IMR-90 (cell line): ENCODE measurements around the gene FAM3D. TPM values are rescaled to one million over a fixed set of nuclear protein-coding genes. Genes with fewer than 3 reads are reported as not detected.

Experiments
- ATAC-seq: fragments of 200-7000 bp; cut with Tn5 transposase; 2 replicates; pipeline ENCODE4 v1.9.1; 2020; ENCODE audit warnings: low read depth, mild to moderate bottlenecking, moderate library complexity
- BruUV-seq: library from RNA; stranded (reverse); fragments of 400-500 nt; replicated peaks from 2 replicates; lab custom pipeline; 2021; lab: Mats Ljungman, UMichigan
- CTCF ChIA-PET: fragments of 300-600 bp; formaldehyde crosslinking; extraction: SDS; loops from one replicate; lab custom pipeline; 2021; ENCODE audit warnings: antibody characterized with exemption; lab: Yijun Ruan, JAX
- POLR2A ChIA-PET: fragments of 300-600 bp; sonication (Branson Sonifier 250); formaldehyde crosslinking; loops from one replicate; lab custom pipeline; 2022; ENCODE audit warnings: antibody characterized with exemption; ENCODE audit not compliant: unreplicated experiment; lab: Charles Lee
- DNase-seq: peaks from one replicate; pipeline ENCODE4 v3.0.0; 2013
- H2AFZ ChIP-seq: replicated peaks from 2 replicates; pipeline ENCODE3; 2013; ENCODE audit warnings: low read length, mild to moderate bottlenecking; ENCODE audit not compliant: poor library complexity
- H2AK5ac ChIP-seq: 2 replicates; pipeline ENCODE4 v1.6.1; 2013; ENCODE audit warnings: low read depth, low read length, inconsistent platforms
- H2AK9ac ChIP-seq: replicated peaks from 2 replicates; pipeline ENCODE3; 2013; ENCODE audit warnings: mild to moderate bottlenecking, low read depth, low read length, moderate library complexity; ENCODE audit not compliant: poor library complexity
- H2BK120ac ChIP-seq: 2 replicates; pipeline ENCODE4 v1.6.1; 2013; ENCODE audit warnings: low read depth, low read length, inconsistent platforms
- H2BK15ac ChIP-seq: 3 replicates; pipeline ENCODE4 v1.6.1; 2013; ENCODE audit warnings: low read depth, low read length, inconsistent platforms
- H2BK20ac ChIP-seq: 2 replicates; pipeline ENCODE4 v1.6.1; 2013; ENCODE audit warnings: low read depth, mild to moderate bottlenecking, inconsistent platforms, low read length, moderate library complexity
- H2BK5ac ChIP-seq: 2 replicates; pipeline ENCODE4 v1.6.1; 2013; ENCODE audit warnings: mild to moderate bottlenecking, low read depth, low read length, inconsistent platforms; ENCODE audit not compliant: poor library complexity, severe bottlenecking
- H3K14ac ChIP-seq: replicated peaks from 2 replicates; pipeline ENCODE4 v1.6.1; 2013; ENCODE audit warnings: low read depth, low read length, inconsistent platforms
- H3K18ac ChIP-seq: 2 replicates; pipeline ENCODE4 v1.6.1; 2013; ENCODE audit warnings: low read depth, low read length, control low read depth
- H3K23ac ChIP-seq: 2 replicates; pipeline ENCODE4 v1.6.1; 2013; ENCODE audit warnings: low read depth, low read length, inconsistent platforms
- H3K27ac ChIP-seq: 2 replicates; pipeline ENCODE4 v1.5.1; 2013; ENCODE audit warnings: mild to moderate bottlenecking, control low read depth, low read length; ENCODE audit not compliant: insufficient read depth
- H3K27me3 ChIP-seq: 2 replicates; pipeline ENCODE4 v1.6.1; 2013; ENCODE audit warnings: low read length; ENCODE audit not compliant: control insufficient read depth, insufficient read depth
- H3K36me3 ChIP-seq: 2 replicates; pipeline ENCODE4 v1.6.1; 2013; ENCODE audit warnings: low read length, mixed read lengths; ENCODE audit not compliant: control insufficient read depth, insufficient read depth
- H3K4ac ChIP-seq: 2 replicates; pipeline ENCODE4 v1.6.1; 2013; ENCODE audit warnings: low read depth, low read length, inconsistent platforms
- H3K4me1 ChIP-seq: 2 replicates; pipeline ENCODE4 v1.6.1; 2013; ENCODE audit warnings: low read length, mixed read lengths; ENCODE audit not compliant: control insufficient read depth, insufficient read depth
- H3K4me2 ChIP-seq: 2 replicates; pipeline ENCODE4 v1.6.1; 2013; ENCODE audit warnings: low read depth, mild to moderate bottlenecking, control low read depth, low read length, moderate library complexity
- H3K4me3 ChIP-seq: 2 replicates; pipeline ENCODE4 v1.5.1; 2013; ENCODE audit warnings: low read depth, mild to moderate bottlenecking, control low read depth, low read length, moderate library complexity; ENCODE audit not compliant: insufficient read depth
- H3K56ac ChIP-seq: 2 replicates; pipeline ENCODE4 v1.6.1; 2013; ENCODE audit warnings: low read length, inconsistent platforms; ENCODE audit not compliant: insufficient read depth; ENCODE audit errors: extremely low read depth
- H3K79me1 ChIP-seq, 2 experiments: 2 replicates each; pipeline ENCODE4 v1.6.1; 2013; ENCODE audit warnings: low read length in 2 of 2, inconsistent platforms in 1 of 2, low read depth in 1 of 2
- H3K9ac ChIP-seq: 2 replicates; pipeline ENCODE4 v1.6.1; 2013; ENCODE audit warnings: low read depth, low read length, control low read depth
- H3K9me1 ChIP-seq: 2 replicates; pipeline ENCODE4 v1.6.1; 2013; ENCODE audit warnings: low read length, inconsistent platforms; ENCODE audit not compliant: insufficient read depth
- H3K9me3 ChIP-seq: 2 replicates; pipeline ENCODE4 v1.6.1; 2013; ENCODE audit warnings: low read length; ENCODE audit not compliant: control insufficient read depth, insufficient read depth
- H4K20me1 ChIP-seq: 2 replicates; pipeline ENCODE4 v1.6.1; 2013; ENCODE audit warnings: low read length, inconsistent platforms; ENCODE audit not compliant: insufficient read depth
- H4K5ac ChIP-seq: 2 replicates; pipeline ENCODE4 v1.6.1; 2013; ENCODE audit warnings: mild to moderate bottlenecking, low read depth, low read length, control low read depth
- H4K8ac ChIP-seq, 2 experiments: 2 replicates each; pipeline ENCODE4 v1.6.1; 2013; ENCODE audit warnings: low read depth in 2 of 2, low read length in 2 of 2, control low read depth in 1 of 2, inconsistent platforms in 1 of 2
- H4K91ac ChIP-seq: 2 replicates; pipeline ENCODE4 v1.6.1; 2013; ENCODE audit warnings: low read depth, low read length, inconsistent platforms; ENCODE audit not compliant: insufficient read depth
- BHLHE40 ChIP-seq: fragments of 150-350 bp; IDR thresholded peaks from 2 replicates; pipeline ENCODE4 v1.6.1; 2016; ENCODE audit warnings: mild to moderate bottlenecking, low read depth, low read length
- CEBPB ChIP-seq: IDR thresholded peaks from 2 replicates; pipeline ENCODE4 v1.6.1; 2012; ENCODE audit warnings: low read depth, low read length, improper control_type of control experiment
- CHD1 ChIP-seq: IDR thresholded peaks from 2 replicates; pipeline ENCODE4 v1.6.1; 2012; ENCODE audit warnings: low read depth, low read length, improper control_type of control experiment
- CTCF ChIP-seq: conservative IDR thresholded peaks from 2 replicates; pipeline ENCODE4 v1.5.1; 2012; ENCODE audit warnings: mild to moderate bottlenecking, low read depth, low read length, improper control_type of control experiment
- ELK1 ChIP-seq: fragments of 150-350 bp; IDR thresholded peaks from 2 replicates; pipeline ENCODE4 v1.6.1; 2016; ENCODE audit warnings: low read depth, mild to moderate bottlenecking, low read length, moderate library complexity, borderline replicate concordance
- FOS ChIP-seq: fragments of 150-350 bp; IDR thresholded peaks from 2 replicates; pipeline ENCODE4 v1.6.1; 2016; ENCODE audit warnings: low read depth, low read length
- MAFK ChIP-seq: IDR thresholded peaks from 2 replicates; pipeline ENCODE4 v1.6.1; 2012; ENCODE audit warnings: low read depth, low read length, improper control_type of control experiment
- MAZ ChIP-seq: IDR thresholded peaks from 2 replicates; pipeline ENCODE4 v1.6.1; 2012; ENCODE audit warnings: low read depth, mild to moderate bottlenecking, low read length, improper control_type of control experiment, moderate library complexity, borderline replicate concordance
- MXI1 ChIP-seq: IDR thresholded peaks from 2 replicates; pipeline ENCODE4 v1.6.1; 2012; ENCODE audit warnings: low read depth, mild to moderate bottlenecking, low read length, moderate library complexity, borderline replicate concordance
- NFE2L2 ChIP-seq: fragments of 150-350 bp; IDR thresholded peaks from 2 replicates; pipeline ENCODE4 v1.6.1; 2016; ENCODE audit warnings: low read depth, mild to moderate bottlenecking, low read length
- POLR2A ChIP-seq: IDR thresholded peaks from 2 replicates; pipeline ENCODE4 v1.6.1; 2012; ENCODE audit warnings: mild to moderate bottlenecking, low read depth, low read length
- RAD21 ChIP-seq: IDR thresholded peaks from 2 replicates; pipeline ENCODE4 v1.6.1; 2012; ENCODE audit warnings: low read length, improper control_type of control experiment
- RCOR1 ChIP-seq: IDR thresholded peaks from 2 replicates; pipeline ENCODE4 v1.6.1; 2012; ENCODE audit warnings: mild to moderate bottlenecking, low read length, improper control_type of control experiment; ENCODE audit not compliant: insufficient replicate concordance
- RFX5 ChIP-seq: IDR thresholded peaks from 2 replicates; pipeline ENCODE4 v1.8.0; 2012; ENCODE audit warnings: low read depth, mild to moderate bottlenecking, low read length, moderate library complexity
- SMC3 ChIP-seq: fragments of 150-350 bp; IDR thresholded peaks from 2 replicates; pipeline ENCODE4 v1.6.1; 2016; ENCODE audit warnings: low read depth, mild to moderate bottlenecking, antibody characterized with exemption, low read length, moderate library complexity
- USF2 ChIP-seq: fragments of 150-350 bp; IDR thresholded peaks from 2 replicates; pipeline ENCODE4 v1.6.1; 2017; ENCODE audit warnings: mild to moderate bottlenecking, antibody characterized with exemption, low read length, low read depth
- WGBS, 2 experiments: methylation state at CpG; one replicate each; pipeline versions ENCODE4 v1.1.5 to v1.1.7; 2013; ENCODE audit warnings: missing lambda C conversion rate in 2 of 2; ENCODE audit not compliant: insufficient read length in 1 of 2; ENCODE audit errors: extremely low coverage in 2 of 2; 5-methylcytosine and 5-hydroxymethylcytosine counted together
- dilution Hi-C: fragments of 300-500 bp; cut with HindIII; formaldehyde crosslinking; loops from one replicate; pipeline ENCODE4 v1.14.3; 2018; ENCODE audit warnings: low sequenced_read_pairs; ENCODE audit not compliant: unreplicated experiment
- in situ Hi-C: fragments of 300-500 bp; cut with MboI; formaldehyde crosslinking; loops from 3 replicates; pipeline ENCODE4 v1.14.3; 2019; ENCODE audit warnings: low sequenced_read_pairs, inconsistent platforms, mixed read lengths
- intact Hi-C: fragments of 100-400 bp; cut with micrococcal nuclease; formaldehyde crosslinking; loops from 2 replicates; pipeline ENCODE4 v1.10.0; 2022
- polyA plus RNA-seq, 3 experiments: library from polyadenylated mRNA; depleted of rRNA; stranded (reverse); fragments of >200 nt; gene quantifications; 2 replicates each; pipeline ENCODE4 v1.2.3, GENCODE V29; 2012; ENCODE audit warnings: low replicate concordance in 1 of 3
- total RNA-seq: library from RNA; depleted of rRNA; stranded (reverse); fragments of >200 nt; gene quantifications from 2 replicates; pipeline ENCODE4 v1.2.3, GENCODE V29; 2012

Gene FAM3D
- total and polyA plus RNA-seq, 2 of the 4 experiments (the other 2 are of a cell fraction): not detected

- ATAC-seq: no peak
- H3K23ac ChIP-seq: no peak overlapping the region
- H3K27me3 ChIP-seq: peaks cover 9% of the 10 kb centered on the region
- no peaks in the 10 kb centered on the region; the same call in 1 of the 2 replicates for H4K20me1 ChIP-seq
- no TSS peak for BruUV-seq
- no peak overlapping the region for H2BK5ac ChIP-seq
- H4K91ac ChIP-seq: no peak overlapping the region
- H3K14ac ChIP-seq: no peak overlapping the region
- H2BK120ac ChIP-seq: no peak overlapping the region
- no peak overlapping the region for H3K56ac ChIP-seq
- no peak overlapping the region for H2AK9ac ChIP-seq
- no peak overlapping the region for H3K27ac ChIP-seq
- DNase-seq: peak; percentile 21
- H3K18ac ChIP-seq: no peak overlapping the region
- ChIA-PET CTCF (no interaction called here), POLR2A (no interaction called here)
- dilution Hi-C loops: no loop called here
- H4K5ac ChIP-seq: no peak overlapping the region
- no peak overlapping the region for H3K4me2 ChIP-seq
- H2BK20ac ChIP-seq: no peak overlapping the region
- TF ChIP-seq USF2 (no peak), MAZ (no peak), SMC3 (no peak), POLR2A (no peak), NFE2L2 (no peak), CHD1 (no peak), ELK1 (no peak), FOS (no peak), CEBPB (no peak), RFX5 (no peak), CTCF (no peak), BHLHE40 (no peak), RCOR1 (no peak), MAFK (no peak), MXI1 (no peak), RAD21 (no peak)
- in situ Hi-C loops: no loop called here
- H3K36me3 ChIP-seq: no peaks in the 10 kb centered on the region
- intact Hi-C loops: no loop called here
- no peaks in the 10 kb centered on the region for H3K79me1 ChIP-seq
- H3K4me1 ChIP-seq: no peaks in the 10 kb centered on the region; the same call in 1 of the 2 replicates
- H2BK15ac ChIP-seq: no peak overlapping the region
- H4K8ac ChIP-seq: no peak overlapping the region
- H3K9ac ChIP-seq: no peak overlapping the region
- no peak overlapping the region for H3K4ac ChIP-seq
- WGBS, 2 experiments: no CpG with 5 or more reads among the region's 6 CpGs
- no peak overlapping the region for H2AFZ ChIP-seq
- H3K9me1 ChIP-seq: peaks cover 3% of the 10 kb centered on the region; the same call in 1 of the 2 replicates
- no peak overlapping the region for H3K4me3 ChIP-seq
- peaks cover 2% of the 10 kb centered on the region for H3K9me3 ChIP-seq
- H2AK5ac ChIP-seq: no peak overlapping the region
Measured at GRCh38 chr3:58679446-58679845, 12.9 kb upstream of the FAM3D start.
